LNCAP (cell line): ENCODE results near the gene FOXJ1.

ENCODE experiments used
- TF ChIP-seq, protein P1 (sequence below): fragments of 450-650 bp; IDR thresholded peaks from 2 replicates; pipeline ENCODE4 v1.5.1; 2017; ENCODE audit warnings: mild to moderate bottlenecking

FOXJ1 gene

DNA sequence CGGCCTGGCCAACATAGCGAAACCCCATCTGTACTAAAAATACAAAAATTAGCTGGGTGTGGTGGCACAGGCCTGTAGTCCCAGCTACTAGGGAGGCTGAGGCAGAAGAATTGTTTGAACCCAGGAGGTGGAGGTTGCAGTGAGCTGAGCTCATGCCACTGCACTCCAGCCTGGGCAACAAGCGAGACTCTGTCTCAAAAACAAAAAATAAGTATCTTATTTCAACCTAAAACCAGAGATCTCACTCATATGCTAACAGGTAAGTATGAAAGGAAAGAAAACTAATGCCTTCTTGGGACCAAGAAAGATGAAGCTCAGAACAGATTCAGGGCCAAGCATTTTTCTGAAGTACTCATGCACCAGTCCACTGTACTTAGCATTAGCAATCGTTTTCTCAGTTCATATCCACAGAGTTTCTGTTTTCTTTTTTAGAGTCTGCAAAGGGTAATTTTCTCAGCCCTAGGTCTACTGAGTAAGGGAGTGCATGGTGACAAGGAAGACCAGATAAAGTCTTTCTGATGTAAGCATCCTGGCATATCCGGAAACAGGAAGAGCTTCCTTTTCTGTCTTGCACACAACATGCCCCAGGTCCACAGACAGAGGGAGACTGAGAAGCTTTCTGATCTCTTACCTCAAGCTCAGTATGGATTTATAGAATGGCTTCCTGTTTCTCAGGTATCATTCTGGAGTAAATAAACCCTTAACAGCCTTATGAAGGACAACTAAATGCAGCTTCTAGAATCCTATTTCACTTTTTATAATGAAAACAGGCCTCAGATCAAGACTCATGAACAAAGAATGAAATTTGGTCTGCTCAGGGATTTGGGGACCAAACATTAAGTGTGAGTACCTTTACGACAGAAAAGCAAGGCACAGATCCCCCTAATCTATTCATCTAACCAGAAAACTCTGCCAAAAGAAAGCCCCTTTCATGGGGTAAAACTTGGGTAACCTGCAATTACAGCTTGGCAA lies 38.7 kb upstream of the FOXJ1 start:
- TF ChIP-seq, protein P1, sequence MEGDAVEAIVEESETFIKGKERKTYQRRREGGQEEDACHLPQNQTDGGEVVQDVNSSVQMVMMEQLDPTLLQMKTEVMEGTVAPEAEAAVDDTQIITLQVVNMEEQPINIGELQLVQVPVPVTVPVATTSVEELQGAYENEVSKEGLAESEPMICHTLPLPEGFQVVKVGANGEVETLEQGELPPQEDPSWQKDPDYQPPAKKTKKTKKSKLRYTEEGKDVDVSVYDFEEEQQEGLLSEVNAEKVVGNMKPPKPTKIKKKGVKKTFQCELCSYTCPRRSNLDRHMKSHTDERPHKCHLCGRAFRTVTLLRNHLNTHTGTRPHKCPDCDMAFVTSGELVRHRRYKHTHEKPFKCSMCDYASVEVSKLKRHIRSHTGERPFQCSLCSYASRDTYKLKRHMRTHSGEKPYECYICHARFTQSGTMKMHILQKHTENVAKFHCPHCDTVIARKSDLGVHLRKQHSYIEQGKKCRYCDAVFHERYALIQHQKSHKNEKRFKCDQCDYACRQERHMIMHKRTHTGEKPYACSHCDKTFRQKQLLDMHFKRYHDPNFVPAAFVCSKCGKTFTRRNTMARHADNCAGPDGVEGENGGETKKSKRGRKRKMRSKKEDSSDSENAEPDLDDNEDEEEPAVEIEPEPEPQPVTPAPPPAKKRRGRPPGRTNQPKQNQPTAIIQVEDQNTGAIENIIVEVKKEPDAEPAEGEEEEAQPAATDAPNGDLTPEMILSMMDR = no peak

DNA sequence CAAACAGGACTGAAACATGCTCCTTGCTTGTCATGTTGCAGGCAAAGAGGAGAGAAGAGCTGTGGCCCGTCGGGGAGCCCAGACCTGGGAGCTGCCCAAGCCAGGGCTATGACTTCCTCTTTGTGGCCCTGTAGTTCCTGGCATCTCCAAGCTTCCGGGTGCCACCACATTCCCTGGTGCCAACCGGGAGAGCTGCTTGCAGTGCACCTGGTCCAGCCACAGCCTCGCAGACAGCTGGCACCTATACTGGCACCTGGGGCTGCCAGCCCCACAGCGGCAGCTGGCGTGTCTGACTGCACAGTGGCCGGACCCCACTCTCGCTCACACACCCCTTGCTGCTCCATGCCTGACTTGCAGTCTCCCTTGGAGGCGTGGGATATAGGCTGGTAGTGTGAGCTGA lies 37.1 kb upstream of the FOXJ1 start:
- TF ChIP-seq, protein P1 = no peak

DNA sequence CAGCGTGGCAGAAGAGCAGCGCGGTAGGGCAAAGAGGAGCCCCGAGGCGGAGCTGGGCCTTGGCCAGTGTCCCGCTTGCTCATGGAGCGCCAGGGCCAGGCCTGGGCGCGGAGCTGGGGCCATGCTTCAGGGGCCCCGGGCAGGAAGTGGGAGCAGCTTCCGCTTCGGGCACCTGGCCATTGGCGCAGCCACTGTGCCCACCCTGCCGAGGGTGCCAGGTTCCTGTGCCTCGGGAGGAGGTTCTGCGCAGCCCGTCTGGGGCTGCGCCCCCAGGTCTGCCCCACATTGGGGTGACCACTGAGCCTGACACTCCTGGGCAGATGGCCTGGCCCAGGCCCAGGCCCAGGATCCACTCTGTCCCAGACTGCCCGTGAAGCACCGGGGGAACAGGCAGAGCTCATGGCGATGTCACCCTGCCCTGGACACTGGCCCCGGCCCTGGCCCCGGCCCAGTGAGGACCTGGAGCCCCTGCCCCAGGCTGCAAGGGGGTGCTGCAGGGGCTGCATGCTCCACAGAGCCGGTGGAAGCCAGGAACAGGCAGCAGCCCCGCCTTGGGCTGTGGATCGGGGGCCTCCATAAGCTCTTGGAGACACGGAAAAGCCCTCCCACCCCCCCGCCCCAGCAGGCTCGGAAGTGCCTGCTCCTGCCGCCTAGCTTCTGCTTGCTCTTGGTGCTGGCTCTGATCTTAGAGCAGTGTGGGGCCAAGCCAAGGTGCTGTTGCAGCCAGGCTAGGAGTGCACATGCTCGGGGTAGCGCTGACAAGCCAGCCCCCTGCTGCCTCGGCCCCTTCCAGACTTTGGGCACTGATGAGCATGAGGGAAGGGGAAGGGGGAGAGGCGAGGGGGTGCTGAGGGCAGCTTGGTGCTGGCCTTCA lies 35.9 kb upstream of the FOXJ1 start:
- TF ChIP-seq, protein P1 = no peak

DNA sequence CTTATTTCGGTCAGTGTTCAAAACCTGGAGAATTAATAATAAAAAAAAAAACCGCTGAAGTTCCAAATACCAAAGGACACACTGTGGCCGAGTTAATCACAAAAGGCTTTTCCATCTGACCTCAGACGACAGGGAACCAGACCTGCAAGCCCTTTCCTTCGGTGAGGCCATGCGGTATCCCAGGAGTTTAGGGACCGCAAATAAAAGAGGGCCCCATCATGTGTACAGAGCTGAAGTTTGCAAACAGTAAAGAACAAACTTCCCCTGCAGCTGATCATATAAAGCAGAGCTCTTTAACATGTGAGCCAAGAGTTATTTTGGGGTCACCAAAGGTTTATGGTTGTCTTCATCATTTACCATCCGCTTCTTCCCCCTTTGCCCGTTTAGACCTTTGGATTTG lies 33.0 kb upstream of the FOXJ1 start:
- TF ChIP-seq, protein P1 = no peak

DNA sequence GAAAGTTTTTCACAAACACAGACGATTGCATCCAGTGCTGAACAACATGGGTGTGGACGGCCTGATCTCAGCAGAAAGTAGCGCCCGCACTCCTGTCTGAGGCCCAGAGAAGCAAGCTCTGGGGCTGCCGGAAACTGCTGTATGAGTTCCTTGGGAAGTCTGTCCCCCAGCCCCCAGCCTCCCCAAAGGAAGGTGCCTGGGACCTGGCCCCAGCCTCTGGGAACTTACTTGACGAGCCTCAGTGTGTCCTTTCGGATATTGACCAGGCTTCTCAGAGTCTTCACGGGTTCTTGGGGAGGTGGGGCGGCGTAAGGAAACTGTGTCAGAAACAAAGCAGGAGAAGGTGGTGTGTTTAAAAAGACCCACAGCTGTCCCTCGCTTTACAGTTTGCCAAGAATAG lies 32.4 kb upstream of the FOXJ1 start:
- TF ChIP-seq, protein P1 = no peak

DNA sequence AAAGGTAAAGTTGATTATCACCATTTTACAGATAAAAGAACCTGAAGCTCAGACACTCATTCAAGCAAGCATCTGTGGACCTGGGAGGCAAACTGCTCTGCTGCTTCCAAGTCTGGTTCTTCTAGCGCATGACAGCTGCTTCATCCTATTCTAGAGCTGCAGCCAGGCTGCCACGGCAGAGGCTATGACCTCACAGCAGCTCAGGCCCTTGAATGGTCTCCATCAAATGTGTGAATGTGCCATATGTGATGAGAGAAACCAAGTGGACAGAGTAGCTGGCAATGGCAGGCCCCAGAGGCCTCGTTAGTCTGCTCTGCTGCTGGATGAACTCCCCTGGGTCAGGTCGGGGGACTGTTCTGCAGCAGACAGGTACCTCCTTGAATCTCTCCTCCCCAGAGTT lies 30.7 kb upstream of the FOXJ1 start:
- TF ChIP-seq, protein P1 = no peak

DNA sequence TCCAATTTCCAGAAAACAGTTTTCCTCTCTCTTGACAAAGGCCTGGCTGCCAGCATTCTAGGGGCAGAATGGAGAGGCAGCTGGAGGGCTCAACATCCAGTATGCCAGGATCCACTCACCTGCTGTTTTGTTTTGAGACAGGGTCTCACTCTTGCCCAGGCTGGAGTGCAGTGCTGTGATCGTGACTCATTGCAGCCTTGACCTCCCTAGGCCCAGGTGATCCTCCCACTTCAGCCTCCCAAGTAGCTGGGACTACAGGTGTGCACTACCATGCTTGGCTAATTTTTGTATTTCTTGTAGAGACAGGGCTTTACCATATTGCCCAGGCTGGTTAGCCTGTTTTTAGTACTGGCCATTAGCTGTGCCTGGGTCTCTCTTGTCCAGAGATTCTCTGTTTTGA lies 29.1 kb upstream of the FOXJ1 start:
- TF ChIP-seq, protein P1 = no peak
